Measurements from ENCODE around the gene KRT75. TPM values are rescaled to one million over a fixed set of nuclear protein-coding genes. Genes with fewer than 3 reads are reported as not detected.

Gene KRT75
- total RNA-seq, 1 experiment from 2014 or later: not detected

DNA sequence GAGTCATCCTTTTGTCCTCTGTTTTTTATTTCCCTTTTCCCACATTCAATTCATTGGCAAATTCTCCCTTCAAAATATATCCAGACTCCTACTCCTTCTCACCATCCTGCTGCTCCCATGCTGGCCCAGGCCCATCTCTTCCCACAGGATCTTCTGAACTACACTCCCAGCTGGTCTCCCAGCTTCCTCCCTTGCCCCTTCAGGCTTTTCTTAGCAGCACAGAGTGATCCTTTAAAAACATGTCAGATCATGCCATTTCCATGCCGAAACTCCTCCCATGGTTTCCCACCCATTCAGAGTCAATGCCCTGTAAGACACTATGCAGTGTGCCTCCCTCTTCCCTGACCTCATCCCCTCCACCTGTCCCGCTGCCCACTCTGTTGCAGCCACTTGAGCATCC lies 46.3 kb downstream of the KRT75 start:
- RAD21 ChIA-PET (ENCODE audit: low non-redundant PET in 1 of 2, low total read pairs in 2 of 2, uncharacterized antibody in 2 of 2, unreplicated experiment in 2 of 2): no interaction called here
- Histone ChIP-seq H3K9ac (ENCODE audit: low read length) (no peak overlapping the region), H3K4me2 (ENCODE audit: low read length) (no peak overlapping the region), H3K4me1 (ENCODE audit: control insufficient read depth in 1 of 2, insufficient read depth in 2 of 2, low read length in 2 of 2) (peaks cover 0 to 20% of the 10 kb centered on the region in 2 experiments; a peak in 1 of 4 replicates), H3K79me2 (ENCODE audit: insufficient read depth, low read length) (no peaks in the 10 kb centered on the region), H3K4me3 (replicated peaks in 1 of 2; ENCODE audit: low read depth in 1 of 2, low read length in 2 of 2) (no peak overlapping the region), H4K20me1 (ENCODE audit: insufficient read depth) (no peaks in the 10 kb centered on the region), H3K36me3 (ENCODE audit: control insufficient read depth in 1 of 2, insufficient read depth in 2 of 2, low read length in 2 of 2) (no peaks in the 10 kb centered on the region), H3K9me2 (ENCODE audit: insufficient read depth) (no peaks in the 10 kb centered on the region), H3K27me3 (ENCODE audit: insufficient read depth, low read length) (no peaks in the 10 kb centered on the region), H3K9me3 (ENCODE audit: control insufficient read depth in 1 of 2, insufficient read depth in 1 of 2, low read depth in 1 of 2, low read length in 2 of 2) (no peaks in the 10 kb centered on the region), H3K27ac (ENCODE audit: low read depth, low read length) (no peak overlapping the region), H2AFZ (ENCODE audit: low read depth, low read length, poor library complexity, severe bottlenecking) (no peak overlapping the region)
- CTCF ChIA-PET: interaction anchor here (1.7 to 3.1 kb wide), 2 partner anchors 8 to 492 kb away, joined by 4 to 17 read pairs; no protein-coding TSS in a partner anchor
- ATAC-seq (no peak), DNase-seq (ENCODE audit: low read depth, low spot score) (no peak)
- BruUV-seq (replicated peaks): no TSS peak
- TF ChIP-seq, protein P1, sequence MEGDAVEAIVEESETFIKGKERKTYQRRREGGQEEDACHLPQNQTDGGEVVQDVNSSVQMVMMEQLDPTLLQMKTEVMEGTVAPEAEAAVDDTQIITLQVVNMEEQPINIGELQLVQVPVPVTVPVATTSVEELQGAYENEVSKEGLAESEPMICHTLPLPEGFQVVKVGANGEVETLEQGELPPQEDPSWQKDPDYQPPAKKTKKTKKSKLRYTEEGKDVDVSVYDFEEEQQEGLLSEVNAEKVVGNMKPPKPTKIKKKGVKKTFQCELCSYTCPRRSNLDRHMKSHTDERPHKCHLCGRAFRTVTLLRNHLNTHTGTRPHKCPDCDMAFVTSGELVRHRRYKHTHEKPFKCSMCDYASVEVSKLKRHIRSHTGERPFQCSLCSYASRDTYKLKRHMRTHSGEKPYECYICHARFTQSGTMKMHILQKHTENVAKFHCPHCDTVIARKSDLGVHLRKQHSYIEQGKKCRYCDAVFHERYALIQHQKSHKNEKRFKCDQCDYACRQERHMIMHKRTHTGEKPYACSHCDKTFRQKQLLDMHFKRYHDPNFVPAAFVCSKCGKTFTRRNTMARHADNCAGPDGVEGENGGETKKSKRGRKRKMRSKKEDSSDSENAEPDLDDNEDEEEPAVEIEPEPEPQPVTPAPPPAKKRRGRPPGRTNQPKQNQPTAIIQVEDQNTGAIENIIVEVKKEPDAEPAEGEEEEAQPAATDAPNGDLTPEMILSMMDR (IDR thresholded peaks at IDR 0.05 in 2 of 3, conservative IDR thresholded peaks at IDR 0.05 in 1 of 3; ENCODE audit: borderline replicate concordance in 1 of 3, insufficient read depth in 1 of 3, low read depth in 2 of 3, low read length in 2 of 3): no peak
- TF ChIP-seq REST (IDR thresholded peaks at IDR 0.05; ENCODE audit: low read depth) (no peak), YY1 (IDR thresholded peaks at IDR 0.05; ENCODE audit: extremely low read depth, insufficient replicate concordance, low read depth, low read length) (no peak), ELF1 (IDR thresholded peaks at IDR 0.05; ENCODE audit: borderline replicate concordance, low read depth) (no peak), POLR2AphosphoS5 (IDR thresholded peaks at IDR 0.05; ENCODE audit: low read depth, low read length) (no peak), EZH2 (IDR thresholded peaks at IDR 0.05) (no peak), JUND (IDR thresholded peaks at IDR 0.05) (no peak), ZFX (IDR thresholded peaks at IDR 0.05) (no peak), CBX3 (IDR thresholded peaks at IDR 0.05; ENCODE audit: low read depth) (no peak), EGR1 (IDR thresholded peaks at IDR 0.05; ENCODE audit: low read depth) (no peak), ZNF274 (IDR thresholded peaks at IDR 0.05; ENCODE audit: low read depth, low read length) (no peak), SRF (IDR thresholded peaks at IDR 0.05; ENCODE audit: low read depth) (no peak), POLR2A (IDR thresholded peaks at IDR 0.05; ENCODE audit: borderline replicate concordance, extremely low read depth, insufficient read depth, insufficient read length) (no peak), RAD21 (IDR thresholded peaks at IDR 0.05; ENCODE audit: low read depth) (no peak), TCF7L2 (IDR thresholded peaks at IDR 0.05; ENCODE audit: borderline replicate concordance, extremely low read depth, insufficient read depth, insufficient read length) (no peak), MAX (IDR thresholded peaks at IDR 0.05) (no peak), CEBPB (IDR thresholded peaks at IDR 0.05; ENCODE audit: low read depth) (no peak), SP1 (IDR thresholded peaks at IDR 0.05; ENCODE audit: low read depth) (no peak)
- TF ChIP-seq, protein P2, sequence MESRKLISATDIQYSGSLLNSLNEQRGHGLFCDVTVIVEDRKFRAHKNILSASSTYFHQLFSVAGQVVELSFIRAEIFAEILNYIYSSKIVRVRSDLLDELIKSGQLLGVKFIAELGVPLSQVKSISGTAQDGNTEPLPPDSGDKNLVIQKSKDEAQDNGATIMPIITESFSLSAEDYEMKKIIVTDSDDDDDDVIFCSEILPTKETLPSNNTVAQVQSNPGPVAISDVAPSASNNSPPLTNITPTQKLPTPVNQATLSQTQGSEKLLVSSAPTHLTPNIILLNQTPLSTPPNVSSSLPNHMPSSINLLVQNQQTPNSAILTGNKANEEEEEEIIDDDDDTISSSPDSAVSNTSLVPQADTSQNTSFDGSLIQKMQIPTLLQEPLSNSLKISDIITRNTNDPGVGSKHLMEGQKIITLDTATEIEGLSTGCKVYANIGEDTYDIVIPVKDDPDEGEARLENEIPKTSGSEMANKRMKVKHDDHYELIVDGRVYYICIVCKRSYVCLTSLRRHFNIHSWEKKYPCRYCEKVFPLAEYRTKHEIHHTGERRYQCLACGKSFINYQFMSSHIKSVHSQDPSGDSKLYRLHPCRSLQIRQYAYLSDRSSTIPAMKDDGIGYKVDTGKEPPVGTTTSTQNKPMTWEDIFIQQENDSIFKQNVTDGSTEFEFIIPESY (IDR thresholded peaks at IDR 0.05; ENCODE audit: extremely low read depth, insufficient replicate concordance, low read length): no peak
- intact Hi-C loops (cut with micrococcal nuclease): no loop called here
- POLR2A ChIA-PET: no interaction called here
